Heart right ventricle (tissue), 16 donors: ENCODE measurements around the gene PARP6. TPM values are rescaled to one million over a fixed set of nuclear protein-coding genes. Genes with fewer than 3 reads are reported as not detected.

ENCODE experiments used
- ATAC-seq, 8 donors: fragments of 200-7000 bp; cut with Tn5 transposase; one replicate each; pipeline ENCODE4 v1.9.1; 2020; ENCODE audit warnings: mild to moderate bottlenecking in 8 of 8, moderate library complexity in 8 of 8, moderate number of reproducible peaks in 1 of 8
- DNase-seq, 2 donors: peaks; one replicate each; pipeline ENCODE4 v3.0.0-alpha.2; 2020
- H3K27ac ChIP-seq, 10 donors: fragments of 200-600 bp; sonication (generic) in 2 of 10; one replicate each; pipeline versions ENCODE4 v1.5.0 to v1.8.0; 2020 to 2022; ENCODE audit warnings: mild to moderate bottlenecking in 3 of 10
- H3K27me3 ChIP-seq, 7 donors: fragments of 200-600 bp; one replicate each; pipeline ENCODE4 v1.8.0; 2021 to 2022; ENCODE audit warnings: mild to moderate bottlenecking in 2 of 7
- H3K36me3 ChIP-seq, 9 donors: fragments of 200-600 bp; sonication (generic) in 1 of 9; one replicate each; pipeline versions ENCODE4 v1.5.0 to v1.8.0; 2020 to 2022; ENCODE audit warnings: mild to moderate bottlenecking in 2 of 9
- H3K4me1 ChIP-seq, 9 donors: fragments of 200-600 bp; sonication (generic) in 1 of 9; one replicate each; pipeline versions ENCODE4 v1.5.0 to v1.8.0; 2020 to 2022; ENCODE audit warnings: mild to moderate bottlenecking in 4 of 9
- H3K4me3 ChIP-seq, 10 donors: fragments of 200-600 bp; sonication (generic) in 2 of 10; one replicate each; pipeline versions ENCODE4 v1.5.0 to v1.8.0; 2020 to 2022; ENCODE audit warnings: mild to moderate bottlenecking in 7 of 10, moderate library complexity in 2 of 10
- H3K9me3 ChIP-seq, 11 donors: fragments of 200-600 bp in 10 of 11; sonication (generic) in 2 of 11; one replicate each; pipeline versions ENCODE4 v1.5.0 to v1.8.0; 2013 to 2022; ENCODE audit warnings: mild to moderate bottlenecking in 2 of 11, control low read depth in 1 of 11, moderate library complexity in 1 of 11
- WGBS, 2 donors: extraction: QIAGEN DNeasy Blood & Tissue Kit; methylation state at CpG; one replicate each; pipeline ENCODE4 v1.1.7; 2013; ENCODE audit warnings: inconsistent platforms in 1 of 2; 5-methylcytosine and 5-hydroxymethylcytosine counted together
- intact Hi-C, 10 donors: fragments of 100-400 bp; cut with DNase I; formaldehyde crosslinking; loops; one replicate each; pipeline versions ENCODE4 v1.11.1 to v1.14.2; 2022
- polyA plus RNA-seq, 2 donors: library from polyadenylated mRNA; stranded (reverse); fragments of 200-250 nt; gene quantifications; one replicate each; pipeline ENCODE4 v1.2.3, GENCODE V29; 2013
- total RNA-seq, 10 donors: library from RNA; stranded (reverse); fragmentation: NEBNext Ultra II Directional in 3 of 10; extraction: Animal tissue kit (Norgen Biotek cat#: 25700) in 3 of 10; gene quantifications; one replicate each; pipeline versions ENCODE4 v1.2.1 to v1.2.4, GENCODE V29; 2021 to 2023
- TF ChIP-seq, protein P1 (sequence below), 9 donors: fragments of 200-600 bp; sonication (generic) in 2 of 9; IDR thresholded peaks; one replicate each; pipeline versions ENCODE4 v1.5.0 to v1.8.0; 2021 to 2022; ENCODE audit warnings: antibody characterized with exemption in 9 of 9, mild to moderate bottlenecking in 5 of 9, moderate library complexity in 1 of 9
- donor health status: Arrhythmogenic right ventricular cardiomyopathy.
- donor health status: ischemic (EF 13 %, LVEDD 7.1; RV severe dilation, severe dysfunction).
- donor health status: healthy with polysubstance abuse.
- donor health status: DM: no; HTN: yes; CAD: no.
- donor health status: DM: no; HTN: no; CAD: no.
- donor health status: ischemic (EF 25% LVEDD 6.9; RV normal size, moderate dysfunction).
- donor health status: ischemic (EF 25% LVEDD 5.7; RV mildly dilated, moderate dysfunction).
- donor health status: healthy.
- donor health status: DM: yes; HTN: yes; CAD: no.
- donor health status: Ischemic cardiomyopathy.
- donor health status: ischemic (EF 35%, LVEDD 5.7; RV mildly dilated, moderate dysfunction).
- donor health status: nonischemic (EF 11% LVEDD 7.7; RV severe dilation, severe dysfunction).
- donor health status: DM: yes; HTN: yes; CAD: no.
- donor health status: PGD.
- donor health status: ischemic (EF 29% LVEDD 5.4; RV normal size, mild dysfunction).
- donor health status: nonischemic (EF 23%, LVEDD 6.1; RV moderate dilation, normal function).

Gene PARP6
- total and polyA plus RNA-seq, 12 donors: 28.2 to 113 (median 37.6) TPM

DNA sequence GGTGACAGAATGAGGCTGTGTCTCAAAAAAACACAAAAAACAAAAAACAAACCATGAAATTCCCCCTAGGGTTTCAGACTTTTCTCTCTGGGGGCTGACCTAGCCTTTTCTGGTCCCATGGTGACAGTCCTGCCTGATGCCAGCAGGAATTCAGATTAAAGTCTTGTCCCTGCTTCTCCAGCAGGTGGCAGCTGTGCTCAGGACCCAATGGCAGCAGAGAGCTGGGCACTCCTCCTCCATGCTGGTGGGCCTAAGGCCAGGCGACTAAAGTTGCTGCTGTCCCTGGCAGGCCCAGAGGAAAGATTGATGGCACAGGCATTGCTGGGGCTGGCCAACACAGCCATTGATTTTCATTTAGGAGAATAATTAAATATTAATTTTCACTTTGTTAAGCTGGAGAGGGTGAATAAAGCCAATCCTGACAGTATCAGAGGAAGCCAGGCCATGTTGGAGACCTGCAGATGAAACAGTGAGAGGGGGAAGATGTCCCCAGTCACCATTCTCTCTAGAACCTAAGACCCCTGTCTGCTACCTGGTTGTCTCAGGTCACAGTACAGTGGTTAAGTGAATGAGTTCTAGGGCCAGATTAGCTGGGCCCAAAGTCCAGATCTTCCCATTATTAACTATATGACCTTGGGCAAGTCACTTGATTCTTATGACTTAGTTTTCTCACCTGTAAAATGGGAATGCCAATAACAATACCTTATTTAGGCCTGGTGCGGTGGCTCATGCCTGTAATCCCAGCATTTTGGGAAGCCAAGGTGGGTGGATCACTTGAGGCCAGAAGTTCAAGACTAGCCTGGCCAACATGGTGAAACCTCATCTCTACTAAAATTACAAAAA lies 40.5 kb upstream of the PARP6 start:
- WGBS, 2 donors: 56 to 74% methylated on average over 2 of the region's 2 CpGs
- DNase-seq (peak; percentile 54 to 56), ATAC-seq (peak; percentile 75 to 92 (median 86))
- intact Hi-C loops: loop anchor here in 2 of 10 donors (10.0 kb wide), 2 partner anchors 272 to 1742 kb away; no protein-coding TSS in a partner anchor
- Histone ChIP-seq H3K36me3 (no peaks in the 10 kb centered on the region), H3K27me3 (no peaks in the 10 kb centered on the region), H3K4me3 (no peak overlapping the region), H3K4me1 (no peaks in the 10 kb centered on the region), H3K9me3 (no peaks in the 10 kb centered on the region), H3K27ac (no peak overlapping the region)
- TF ChIP-seq, protein P1, sequence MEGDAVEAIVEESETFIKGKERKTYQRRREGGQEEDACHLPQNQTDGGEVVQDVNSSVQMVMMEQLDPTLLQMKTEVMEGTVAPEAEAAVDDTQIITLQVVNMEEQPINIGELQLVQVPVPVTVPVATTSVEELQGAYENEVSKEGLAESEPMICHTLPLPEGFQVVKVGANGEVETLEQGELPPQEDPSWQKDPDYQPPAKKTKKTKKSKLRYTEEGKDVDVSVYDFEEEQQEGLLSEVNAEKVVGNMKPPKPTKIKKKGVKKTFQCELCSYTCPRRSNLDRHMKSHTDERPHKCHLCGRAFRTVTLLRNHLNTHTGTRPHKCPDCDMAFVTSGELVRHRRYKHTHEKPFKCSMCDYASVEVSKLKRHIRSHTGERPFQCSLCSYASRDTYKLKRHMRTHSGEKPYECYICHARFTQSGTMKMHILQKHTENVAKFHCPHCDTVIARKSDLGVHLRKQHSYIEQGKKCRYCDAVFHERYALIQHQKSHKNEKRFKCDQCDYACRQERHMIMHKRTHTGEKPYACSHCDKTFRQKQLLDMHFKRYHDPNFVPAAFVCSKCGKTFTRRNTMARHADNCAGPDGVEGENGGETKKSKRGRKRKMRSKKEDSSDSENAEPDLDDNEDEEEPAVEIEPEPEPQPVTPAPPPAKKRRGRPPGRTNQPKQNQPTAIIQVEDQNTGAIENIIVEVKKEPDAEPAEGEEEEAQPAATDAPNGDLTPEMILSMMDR (IDR thresholded peaks at IDR 0.05): peak; percentile 44 to 80 (median 67)

DNA sequence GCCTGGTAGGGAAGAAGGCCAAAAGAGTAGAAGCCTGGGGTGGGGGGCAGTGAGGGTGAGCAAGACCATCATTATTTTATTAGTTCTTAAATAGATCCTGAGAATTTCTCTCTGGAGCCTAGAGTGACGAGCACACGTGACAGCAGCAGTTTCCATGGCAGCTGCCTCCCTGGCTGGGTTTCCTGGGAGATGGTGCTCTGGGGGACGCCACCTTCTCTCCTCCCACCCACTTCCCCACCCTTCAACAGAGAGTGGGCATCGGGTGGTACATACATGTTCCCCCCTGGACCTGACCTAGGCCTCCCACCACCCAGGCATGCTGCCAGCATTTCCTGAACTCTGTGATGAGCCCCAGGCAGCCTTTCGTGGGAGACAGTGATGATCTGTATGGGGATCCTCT lies 34.7 kb upstream of the PARP6 start:
- Histone ChIP-seq H3K27me3 (no peaks in the 10 kb centered on the region), H3K4me3 (no peak overlapping the region), H3K36me3 (peaks cover 0 to 8% (median 0%) of the 10 kb centered on the region in 9 donors), H3K4me1 (no peaks in the 10 kb centered on the region), H3K27ac (no peak overlapping the region), H3K9me3 (no peaks in the 10 kb centered on the region)
- intact Hi-C loops: no loop called here
- DNase-seq (no peak), ATAC-seq (no peak)
- TF ChIP-seq, protein P1 (IDR thresholded peaks at IDR 0.05): no peak
- WGBS, 2 donors: 70 to 77% methylated on average over 5 of the region's 5 CpGs

DNA sequence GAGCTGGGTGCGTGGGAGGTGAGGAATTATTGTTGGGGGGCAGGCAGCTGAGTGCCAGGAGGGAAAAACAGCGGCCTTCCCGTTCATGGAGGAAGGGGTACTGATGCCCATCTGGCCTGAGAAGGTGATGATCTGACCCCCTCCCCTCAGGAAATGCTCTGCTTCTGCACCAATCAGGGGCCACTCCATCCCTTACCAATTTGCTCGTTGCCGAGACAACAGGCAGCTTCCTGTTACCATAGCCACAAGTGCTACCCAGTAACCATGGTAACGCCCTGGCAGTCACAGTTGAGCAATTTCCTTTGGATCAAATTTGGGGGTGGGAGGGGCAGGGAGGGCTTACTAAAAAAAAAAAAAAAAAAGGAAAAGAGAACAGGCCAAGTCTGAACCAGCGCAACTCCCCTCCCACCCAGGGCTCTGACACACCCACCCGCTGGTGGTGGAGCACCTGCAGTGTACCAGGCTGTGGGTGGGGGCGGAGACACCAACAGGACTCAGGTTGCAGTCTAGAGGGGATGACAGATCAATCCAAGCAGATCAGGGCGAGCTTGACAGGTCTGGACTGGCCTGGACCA lies 33.9 kb upstream of the PARP6 start:
- intact Hi-C loops: no loop called here
- peak in 2 of 8 donors; percentile 30 to 31 for ATAC-seq

DNA sequence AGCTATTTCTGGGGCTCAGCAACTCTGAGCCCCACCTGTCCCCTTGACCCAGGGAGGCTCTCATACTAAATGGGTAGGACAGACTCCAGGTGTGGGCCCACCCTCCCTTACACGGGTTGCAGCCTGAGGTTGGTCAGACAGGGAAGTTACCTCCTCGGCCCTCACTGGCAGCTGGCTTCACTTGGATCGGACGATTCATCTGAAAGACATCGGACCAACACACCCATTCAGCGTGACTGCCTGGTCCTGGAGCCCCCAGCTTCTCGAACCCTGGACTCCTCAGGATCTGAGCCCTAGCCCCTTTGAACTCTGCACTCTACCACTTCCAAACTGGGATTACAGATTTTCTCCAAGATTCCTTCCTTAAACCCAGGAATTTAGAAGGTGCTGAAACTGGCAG lies 32.2 kb upstream of the PARP6 start:
- intact Hi-C loops: no loop called here
- 90 to 93% methylated on average over 7 of the region's 7 CpGs for WGBS, 2 donors

More for the DNA sequence above, 33.9 kb upstream of the PARP6 start:
- no peak for DNase-seq
- H3K4me3 ChIP-seq: no peak overlapping the region
- WGBS, 2 donors: 69 to 71% methylated on average over 10 of the region's 10 CpGs
- TF ChIP-seq, protein P1 (IDR thresholded peaks at IDR 0.05): no peak
- H3K9me3 ChIP-seq: no peaks in the 10 kb centered on the region
- H3K27ac ChIP-seq: no peak overlapping the region
- no peaks in the 10 kb centered on the region for H3K27me3 ChIP-seq
- peaks cover 0 to 8% (median 0%) of the 10 kb centered on the region in 9 donors for H3K36me3 ChIP-seq
- H3K4me1 ChIP-seq: no peaks in the 10 kb centered on the region

More for the DNA sequence above, 32.2 kb upstream of the PARP6 start:
- no peak overlapping the region for H3K4me3 ChIP-seq
- DNase-seq (no peak), ATAC-seq (no peak)
- H3K4me1 ChIP-seq: no peaks in the 10 kb centered on the region
- TF ChIP-seq, protein P1 (IDR thresholded peaks at IDR 0.05): no peak
- no peaks in the 10 kb centered on the region for H3K9me3 ChIP-seq
- H3K36me3 ChIP-seq: peaks cover 0 to 11% (median 0%) of the 10 kb centered on the region in 9 donors
- no peak overlapping the region for H3K27ac ChIP-seq
- H3K27me3 ChIP-seq: no peaks in the 10 kb centered on the region
